Nephron progenitor cell (in vitro differentiated cells): ENCODE measurements around the gene ARMC12.

Experiments
- DNase-seq: peaks from one replicate; pipeline ENCODE4 v3.0.0; 2021
- H3K27ac Mint-ChIP-seq: 2 replicates; pipeline ENCODE4 v1.8.0; 2021; ENCODE audit warnings: mild to moderate bottlenecking, moderate library complexity, mixed read lengths
- H3K27me3 Mint-ChIP-seq: 2 replicates; pipeline ENCODE4 v1.8.0; 2021; ENCODE audit warnings: mild to moderate bottlenecking, low read depth, mixed read lengths; ENCODE audit not compliant: poor library complexity
- H3K36me3 Mint-ChIP-seq: 2 replicates; pipeline ENCODE4 v1.8.0; 2021; ENCODE audit warnings: low read depth, mixed read lengths
- H3K4me1 Mint-ChIP-seq: 2 replicates; pipeline ENCODE4 v1.8.0; 2021; ENCODE audit warnings: mixed read lengths
- H3K4me3 Mint-ChIP-seq: 2 replicates; pipeline ENCODE4 v1.8.0; 2021; ENCODE audit warnings: mild to moderate bottlenecking, moderate library complexity, mixed read lengths
- H3K9me3 Mint-ChIP-seq: 2 replicates; pipeline ENCODE4 v1.8.0; 2021; ENCODE audit warnings: mild to moderate bottlenecking, moderate library complexity, mixed read lengths
- TF ChIP-seq, protein P1 (sequence below): fragments of 200-600 bp; sonication (generic); IDR thresholded peaks from 2 replicates; pipeline ENCODE4 v1.5.0; 2021; ENCODE audit warnings: antibody characterized with exemption

The ARMC12 gene

DNA sequence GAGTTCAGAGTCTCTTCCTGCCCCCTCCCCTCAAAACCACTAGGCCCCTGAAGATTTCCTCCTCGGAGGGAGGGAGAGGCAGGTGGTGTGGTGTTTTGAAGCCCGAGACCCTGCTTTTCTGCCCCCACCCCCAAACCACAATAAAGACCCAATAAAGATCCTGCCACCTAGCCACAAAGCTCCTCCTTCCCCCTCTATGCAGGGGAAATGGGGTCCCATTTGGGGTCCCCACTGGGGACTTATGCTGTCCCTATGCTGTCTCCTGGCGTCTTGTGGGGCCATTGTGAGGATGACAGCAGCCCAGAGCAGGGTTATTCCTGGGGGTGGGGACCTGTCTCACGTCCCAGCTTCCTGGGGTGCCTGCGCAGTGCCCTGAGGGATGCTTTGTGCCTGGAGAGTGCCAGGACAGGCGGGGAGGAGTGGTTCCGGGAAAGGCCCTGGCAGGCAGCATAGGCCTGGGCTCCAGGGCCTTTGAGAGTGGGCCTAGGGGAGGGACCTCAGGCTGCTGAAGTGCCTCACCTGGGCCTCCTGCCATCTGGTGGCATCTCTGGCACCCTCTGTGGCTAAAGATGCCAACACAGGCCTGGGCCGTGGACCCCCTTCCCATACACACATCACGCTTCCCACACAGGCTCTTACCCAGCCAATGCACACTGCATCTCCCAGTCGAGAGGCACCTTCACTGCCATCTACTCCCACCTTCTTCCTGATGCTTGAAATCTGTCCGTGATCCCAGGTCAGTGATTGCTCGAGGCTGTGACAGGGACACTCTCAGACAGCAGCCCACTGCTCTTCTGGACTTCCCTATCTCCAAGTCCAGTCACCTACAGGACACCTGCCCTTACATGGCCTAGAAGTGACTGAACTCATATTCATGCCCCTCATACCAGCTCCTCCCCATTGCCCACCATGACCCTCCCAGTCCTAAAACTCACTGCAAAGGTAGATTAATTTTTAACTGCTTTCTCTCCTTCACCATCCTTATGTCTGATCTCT is 7.9 kb upstream of the ARMC12 start:
- Mint-ChIP-seq H3K36me3 (no peaks in the 10 kb centered on the region), H3K27me3 (no peaks in the 10 kb centered on the region), H3K27ac (peak overlapping the region; percentile 30), H3K4me3 (peak overlapping the region; percentile 84), H3K9me3 (no peaks in the 10 kb centered on the region), H3K4me1 (peaks cover 73% of the 10 kb centered on the region)
- no peak for DNase-seq
- TF ChIP-seq, protein P1, sequence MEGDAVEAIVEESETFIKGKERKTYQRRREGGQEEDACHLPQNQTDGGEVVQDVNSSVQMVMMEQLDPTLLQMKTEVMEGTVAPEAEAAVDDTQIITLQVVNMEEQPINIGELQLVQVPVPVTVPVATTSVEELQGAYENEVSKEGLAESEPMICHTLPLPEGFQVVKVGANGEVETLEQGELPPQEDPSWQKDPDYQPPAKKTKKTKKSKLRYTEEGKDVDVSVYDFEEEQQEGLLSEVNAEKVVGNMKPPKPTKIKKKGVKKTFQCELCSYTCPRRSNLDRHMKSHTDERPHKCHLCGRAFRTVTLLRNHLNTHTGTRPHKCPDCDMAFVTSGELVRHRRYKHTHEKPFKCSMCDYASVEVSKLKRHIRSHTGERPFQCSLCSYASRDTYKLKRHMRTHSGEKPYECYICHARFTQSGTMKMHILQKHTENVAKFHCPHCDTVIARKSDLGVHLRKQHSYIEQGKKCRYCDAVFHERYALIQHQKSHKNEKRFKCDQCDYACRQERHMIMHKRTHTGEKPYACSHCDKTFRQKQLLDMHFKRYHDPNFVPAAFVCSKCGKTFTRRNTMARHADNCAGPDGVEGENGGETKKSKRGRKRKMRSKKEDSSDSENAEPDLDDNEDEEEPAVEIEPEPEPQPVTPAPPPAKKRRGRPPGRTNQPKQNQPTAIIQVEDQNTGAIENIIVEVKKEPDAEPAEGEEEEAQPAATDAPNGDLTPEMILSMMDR = no peak

DNA sequence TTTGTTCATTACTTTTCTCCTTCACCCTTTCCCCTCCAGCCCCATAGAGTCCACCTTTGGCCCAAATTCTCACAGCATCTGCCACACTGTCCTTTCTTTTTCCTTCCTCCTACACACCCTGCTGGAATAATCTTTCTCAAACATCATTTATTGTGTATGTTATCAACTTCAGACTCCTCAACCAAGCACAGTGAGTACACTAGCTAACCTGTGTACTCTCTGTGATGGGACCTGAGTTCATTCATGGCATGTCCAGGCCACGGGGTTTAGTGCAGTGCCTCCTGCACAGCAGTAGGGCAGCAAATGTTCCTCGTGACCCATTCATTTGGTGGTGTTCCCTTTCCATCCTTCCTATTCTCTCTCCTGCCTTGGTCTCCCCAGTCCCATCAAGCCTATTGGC is 7.1 kb upstream of the ARMC12 start:
- H3K36me3 Mint-ChIP-seq = no peaks in the 10 kb centered on the region
- H3K4me3 Mint-ChIP-seq = peak overlapping the region; percentile 70
- DNase-seq = no peak
- no peaks in the 10 kb centered on the region for H3K9me3 Mint-ChIP-seq
- TF ChIP-seq, protein P1 = no peak
- no peak overlapping the region for H3K27ac Mint-ChIP-seq
- H3K4me1 Mint-ChIP-seq = peaks cover 66% of the 10 kb centered on the region
- no peaks in the 10 kb centered on the region for H3K27me3 Mint-ChIP-seq

DNA sequence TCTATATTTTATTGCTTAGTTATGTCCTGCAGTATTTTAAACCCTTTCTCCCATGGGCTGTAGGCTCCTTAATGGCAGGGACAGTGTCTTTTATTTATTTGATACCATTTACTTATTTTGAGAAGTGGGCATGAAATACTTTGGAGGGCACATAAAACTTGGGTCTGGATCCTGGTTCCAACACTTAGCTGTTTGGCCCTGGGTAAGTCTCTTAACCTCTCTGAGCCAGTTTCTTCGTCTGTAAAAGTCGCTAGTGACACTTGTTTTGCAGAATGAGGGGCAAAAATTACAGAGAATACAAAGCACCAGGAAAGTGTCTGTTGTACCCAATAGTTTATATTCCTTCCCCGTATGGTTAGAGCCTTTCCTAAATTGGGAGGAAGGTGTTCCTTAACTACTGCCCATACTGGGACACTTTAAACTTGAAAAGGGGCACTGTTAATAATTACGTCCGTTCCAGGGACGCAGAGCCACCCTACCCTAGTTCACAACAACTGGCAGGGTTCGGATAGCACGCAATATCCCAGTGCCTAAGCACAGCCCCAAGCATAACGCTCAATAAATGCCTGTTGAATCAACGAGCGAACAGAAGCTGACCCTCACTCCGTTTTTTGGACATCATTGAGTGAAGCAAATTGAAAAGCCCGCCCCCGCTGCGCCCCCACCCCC is 6.0 kb upstream of the ARMC12 start:
- no peak for DNase-seq
- TF ChIP-seq, protein P1 = no peak
- no peaks in the 10 kb centered on the region for H3K27me3 Mint-ChIP-seq
- H3K36me3 Mint-ChIP-seq = no peaks in the 10 kb centered on the region
- H3K9me3 Mint-ChIP-seq = no peaks in the 10 kb centered on the region
- peaks cover 55% of the 10 kb centered on the region for H3K4me1 Mint-ChIP-seq
- peak overlapping the region; percentile 82 for H3K4me3 Mint-ChIP-seq
- no peak overlapping the region for H3K27ac Mint-ChIP-seq

DNA sequence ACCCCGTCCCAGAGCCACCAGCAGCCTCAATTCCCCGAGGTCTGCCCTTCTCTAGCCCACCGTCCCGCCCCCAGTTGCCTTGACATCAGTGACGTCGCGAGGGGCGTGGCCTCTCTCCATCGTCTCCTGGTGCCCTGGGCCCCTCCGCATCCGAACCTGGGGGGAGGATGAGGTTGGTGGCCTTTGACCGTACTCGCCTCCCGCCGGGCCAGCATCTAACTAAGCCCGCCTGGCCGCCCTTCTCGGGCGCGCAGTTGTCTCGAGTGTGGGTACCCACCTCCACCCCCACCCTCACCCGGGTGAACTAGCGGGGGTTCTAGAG is 5.5 kb upstream of the ARMC12 start:
- Mint-ChIP-seq H3K4me3 (peak overlapping the region; percentile 82), H3K27me3 (no peaks in the 10 kb centered on the region), H3K36me3 (no peaks in the 10 kb centered on the region), H3K27ac (peak overlapping the region; percentile 98), H3K4me1 (peaks cover 50% of the 10 kb centered on the region), H3K9me3 (no peaks in the 10 kb centered on the region)
- TF ChIP-seq, protein P1 = no peak
- DNase-seq = peak; percentile 98

DNA sequence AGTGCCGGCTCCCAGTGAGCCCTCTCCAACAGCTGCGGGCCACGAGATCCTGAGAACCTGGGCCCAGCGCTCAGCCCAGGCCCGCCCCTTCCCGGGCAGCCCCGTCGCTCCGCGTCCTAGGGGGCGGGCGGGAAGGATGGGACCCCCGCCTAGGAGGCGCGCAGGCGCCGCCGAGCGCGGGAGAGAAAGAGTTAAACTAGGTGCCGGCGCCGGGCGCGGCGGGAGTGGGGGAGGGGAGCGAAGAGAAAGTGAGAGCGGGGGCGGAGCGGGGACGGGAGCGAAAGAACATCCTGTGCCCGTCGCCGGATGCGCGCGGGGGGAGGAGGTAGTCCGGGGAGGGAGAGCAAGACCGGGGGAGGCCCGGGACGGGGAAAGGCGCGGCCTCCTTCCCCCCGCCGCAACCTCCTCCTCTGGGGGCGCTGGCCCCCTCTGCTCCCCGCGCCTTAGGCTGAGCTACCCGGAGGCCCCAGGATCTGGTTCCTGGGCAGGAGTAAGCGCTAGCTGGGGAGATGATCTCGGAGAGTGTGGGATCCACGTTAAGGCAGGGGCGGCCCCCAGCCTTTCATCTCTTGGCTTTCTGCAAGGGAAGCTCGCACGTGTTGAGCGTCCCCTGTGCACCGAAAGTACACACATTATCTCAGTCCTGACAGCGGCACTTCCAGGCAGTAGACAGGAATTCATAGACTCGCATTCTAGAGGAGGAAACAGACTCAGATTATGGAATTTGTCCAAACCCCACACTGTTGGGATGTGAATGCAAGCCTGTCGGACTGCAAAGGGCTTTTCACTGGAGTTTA is 4.9 kb upstream of the ARMC12 start:
- DNase-seq = peak; percentile 94
- TF ChIP-seq, protein P1 = no peak
- Mint-ChIP-seq H3K27ac (peak overlapping the region; percentile 98), H3K36me3 (no peaks in the 10 kb centered on the region), H3K4me1 (peaks cover 44% of the 10 kb centered on the region), H3K4me3 (peak overlapping the region; percentile 82), H3K9me3 (no peaks in the 10 kb centered on the region), H3K27me3 (no peaks in the 10 kb centered on the region)
